HUES6 (cell line): ENCODE data around the gene TRIM44.

ENCODE experiments used
- H3K27ac ChIP-seq: 2 replicates; pipeline ENCODE4 v1.7.0; 2013; ENCODE audit warnings: low read depth, mild to moderate bottlenecking, low read length, inconsistent platforms
- H3K27me3 ChIP-seq: 2 replicates; pipeline ENCODE4 v1.6.1; 2013; ENCODE audit warnings: low read length; ENCODE audit not compliant: control insufficient read depth, insufficient read depth
- H3K36me3 ChIP-seq: 2 replicates; pipeline ENCODE4 v1.6.1; 2013; ENCODE audit warnings: low read length; ENCODE audit not compliant: control insufficient read depth, insufficient read depth
- H3K4me1 ChIP-seq: 2 replicates; pipeline ENCODE4 v1.6.1; 2013; ENCODE audit warnings: low read length; ENCODE audit not compliant: control insufficient read depth, insufficient read depth
- H3K4me3 ChIP-seq: 2 replicates; pipeline ENCODE4 v1.5.1; 2013; ENCODE audit warnings: low read depth, low read length
- H3K9ac ChIP-seq: one replicate; pipeline ENCODE4 v1.6.1; 2013; ENCODE audit warnings: mild to moderate bottlenecking, low read length
- H3K9me3 ChIP-seq: 2 replicates; pipeline ENCODE4 v1.6.1; 2013; ENCODE audit warnings: low read depth, low read length; ENCODE audit not compliant: control insufficient read depth, insufficient read depth

TRIM44 gene

GRCh38 chr11:35721651-35722282 lies 59.2 kb downstream of the TRIM44 start:
- Histone ChIP-seq H3K27ac (no peak overlapping the region), H3K9me3 (no peaks in the 10 kb centered on the region), H3K9ac (no peak overlapping the region), H3K36me3 (peaks cover 8% of the 10 kb centered on the region; the same call in 1 of the 2 replicates), H3K4me1 (no peaks in the 10 kb centered on the region), H3K4me3 (no peak overlapping the region), H3K27me3 (no peaks in the 10 kb centered on the region)

- Histone ChIP-seq H3K4me1 (no peaks in the 10 kb centered on the region), H3K9ac (no peak overlapping the region), H3K27me3 (no peaks in the 10 kb centered on the region), H3K27ac (no peak overlapping the region), H3K36me3 (peaks cover 12% of the 10 kb centered on the region; the same call in 1 of the 2 replicates), H3K4me3 (no peak overlapping the region), H3K9me3 (no peaks in the 10 kb centered on the region)
Observed at GRCh38 chr11:35722641-35723040, 60.1 kb downstream of the TRIM44 start.

DNA sequence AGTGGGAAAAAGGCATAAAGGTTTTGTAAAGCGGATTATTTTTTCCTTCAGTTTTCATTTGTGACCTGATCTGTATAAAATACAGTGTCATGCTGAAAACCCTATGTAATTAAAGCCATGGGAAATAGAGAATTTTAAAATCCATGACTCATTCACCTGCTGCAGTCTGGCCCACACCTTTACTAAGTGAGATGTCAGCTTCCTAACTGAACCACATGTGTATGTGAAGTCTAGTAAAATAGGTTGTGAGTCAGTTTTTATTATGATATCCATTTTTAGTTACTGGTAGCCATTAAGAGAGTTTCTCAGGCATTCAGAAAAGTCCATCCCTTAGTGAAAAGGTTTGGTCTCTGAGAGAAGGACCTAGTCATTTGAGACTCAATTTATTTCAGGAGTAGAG lies 60.9 kb downstream of the TRIM44 start:
- Histone ChIP-seq H3K9me3 (no peaks in the 10 kb centered on the region), H3K4me3 (no peak overlapping the region), H3K27me3 (no peaks in the 10 kb centered on the region), H3K27ac (no peak overlapping the region), H3K4me1 (no peaks in the 10 kb centered on the region), H3K9ac (no peak overlapping the region), H3K36me3 (peaks cover 14% of the 10 kb centered on the region; the same call in 1 of the 2 replicates)

GRCh38 chr11:35723913-35724312 lies 61.3 kb downstream of the TRIM44 start:
- H3K4me3 ChIP-seq = no peak overlapping the region
- H3K27ac ChIP-seq = no peak overlapping the region
- H3K4me1 ChIP-seq = no peaks in the 10 kb centered on the region
- H3K9me3 ChIP-seq = no peaks in the 10 kb centered on the region
- peaks cover 14% of the 10 kb centered on the region; the same call in 1 of the 2 replicates for H3K36me3 ChIP-seq
- no peaks in the 10 kb centered on the region for H3K27me3 ChIP-seq
- no peak overlapping the region for H3K9ac ChIP-seq

DNA sequence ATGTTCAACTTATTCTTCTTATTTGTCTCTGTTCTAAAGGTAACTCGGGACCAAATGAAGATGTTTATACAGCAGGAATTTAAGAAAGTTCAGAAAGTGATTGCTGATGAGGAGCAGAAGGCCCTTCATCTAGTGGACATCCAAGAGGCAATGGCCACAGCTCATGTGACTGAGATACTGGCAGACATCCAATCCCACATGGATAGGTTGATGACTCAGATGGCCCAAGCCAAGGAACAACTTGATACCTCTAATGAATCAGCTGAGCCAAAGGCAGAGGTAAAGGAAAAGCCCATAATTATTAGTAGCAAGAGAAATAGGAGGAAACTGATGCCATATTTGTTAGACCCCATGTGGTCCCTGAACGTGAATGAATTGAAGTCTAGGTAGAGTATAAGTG lies 63.3 kb downstream of the TRIM44 start:
- Histone ChIP-seq H3K36me3 (peaks cover 16% of the 10 kb centered on the region), H3K4me3 (no peak overlapping the region), H3K9me3 (peaks cover 4% of the 10 kb centered on the region; the same call in 1 of the 2 replicates), H3K27me3 (no peaks in the 10 kb centered on the region), H3K4me1 (no peaks in the 10 kb centered on the region), H3K27ac (no peak overlapping the region), H3K9ac (no peak overlapping the region)

DNA sequence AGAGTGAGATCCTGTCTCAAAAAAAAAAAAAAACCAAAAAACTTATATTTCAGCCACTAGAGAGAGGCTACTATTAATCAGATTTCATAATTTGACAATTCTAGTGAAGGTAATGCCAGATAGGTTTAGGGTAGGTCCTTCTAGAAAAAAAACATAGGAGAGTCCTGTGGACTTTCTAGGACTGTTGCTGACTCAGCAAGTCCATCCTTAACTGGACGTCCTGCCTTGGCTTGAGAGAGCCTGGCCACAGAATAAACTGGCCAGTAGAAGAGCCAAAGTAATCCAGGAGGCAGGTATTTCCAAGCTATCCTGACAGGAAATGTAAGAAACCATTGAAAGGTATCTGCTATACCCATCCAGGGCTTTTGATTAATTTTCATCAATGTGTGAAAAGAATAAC lies 64.6 kb downstream of the TRIM44 start:
- Histone ChIP-seq H3K27me3 (no peaks in the 10 kb centered on the region), H3K4me1 (no peaks in the 10 kb centered on the region), H3K9ac (no peak overlapping the region), H3K27ac (no peak overlapping the region), H3K36me3 (peaks cover 21% of the 10 kb centered on the region), H3K9me3 (peaks cover 7% of the 10 kb centered on the region; the same call in 1 of the 2 replicates), H3K4me3 (no peak overlapping the region)

- H3K27ac ChIP-seq = no peak overlapping the region
- no peaks in the 10 kb centered on the region for H3K27me3 ChIP-seq
- no peak overlapping the region for H3K9ac ChIP-seq
- H3K9me3 ChIP-seq = peaks cover 10% of the 10 kb centered on the region; the same call in 1 of the 2 replicates
- peaks cover 21% of the 10 kb centered on the region for H3K36me3 ChIP-seq
- H3K4me3 ChIP-seq = no peak overlapping the region
- H3K4me1 ChIP-seq = no peaks in the 10 kb centered on the region
Observed at GRCh38 chr11:35730254-35730653, 67.7 kb downstream of the TRIM44 start.

GRCh38 chr11:35734669-35735410 lies 72.3 kb downstream of the TRIM44 start:
- H3K9ac ChIP-seq = no peak overlapping the region
- H3K27ac ChIP-seq = no peak overlapping the region
- peaks cover 12% of the 10 kb centered on the region; the same call in 1 of the 2 replicates for H3K36me3 ChIP-seq

DNA sequence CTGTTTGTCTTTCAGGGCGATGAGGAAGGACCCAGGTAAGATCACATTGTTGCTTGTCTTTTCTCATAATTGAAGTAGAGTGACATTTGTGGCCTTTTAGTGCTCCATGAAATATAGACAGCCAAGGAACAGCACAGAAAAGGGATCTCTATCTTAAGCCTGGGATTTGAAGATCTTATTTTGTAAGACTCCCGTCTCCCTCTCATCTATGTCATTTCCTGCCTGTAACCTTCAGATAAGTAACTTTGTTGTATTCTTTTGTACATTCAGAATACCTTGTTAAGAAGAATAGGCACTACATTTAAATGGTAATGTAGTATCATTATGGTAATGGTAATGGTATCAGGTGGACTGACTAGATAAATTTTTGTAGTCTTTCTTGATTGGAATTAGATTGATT lies 72.8 kb downstream of the TRIM44 start:
- Histone ChIP-seq H3K27me3 (no peaks in the 10 kb centered on the region), H3K9me3 (peaks cover 8% of the 10 kb centered on the region; the same call in 1 of the 2 replicates), H3K4me1 (no peaks in the 10 kb centered on the region), H3K27ac (no peak overlapping the region), H3K4me3 (no peak overlapping the region), H3K9ac (no peak overlapping the region), H3K36me3 (peaks cover 12% of the 10 kb centered on the region; the same call in 1 of the 2 replicates)

More at GRCh38 chr11:35734669-35735410, 72.3 kb downstream of the TRIM44 start:
- Histone ChIP-seq H3K4me1 (no peaks in the 10 kb centered on the region), H3K4me3 (no peak overlapping the region), H3K27me3 (no peaks in the 10 kb centered on the region), H3K9me3 (peaks cover 8% of the 10 kb centered on the region; the same call in 1 of the 2 replicates)

GRCh38 chr11:35735903-35736302 lies 73.3 kb downstream of the TRIM44 start:
- peaks cover 11% of the 10 kb centered on the region; the same call in 1 of the 2 replicates for H3K36me3 ChIP-seq

GRCh38 chr11:35736952-35737351 lies 74.4 kb downstream of the TRIM44 start:
- H3K4me3 ChIP-seq = no peak overlapping the region
- H3K9me3 ChIP-seq = 0 out of 2 replicates have a peak, but pooled peaks cover 3% of the 10 kb centered on the region
- no peaks in the 10 kb centered on the region for H3K27me3 ChIP-seq
- no peak overlapping the region for H3K9ac ChIP-seq
- no peak overlapping the region for H3K27ac ChIP-seq
- 0 out of 2 replicates have a peak, but pooled peaks cover 7% of the 10 kb centered on the region for H3K36me3 ChIP-seq
- H3K4me1 ChIP-seq = no peaks in the 10 kb centered on the region

More at GRCh38 chr11:35735903-35736302, 73.3 kb downstream of the TRIM44 start:
- H3K9me3 ChIP-seq = peaks cover 6% of the 10 kb centered on the region; the same call in 1 of the 2 replicates
- no peak overlapping the region for H3K4me3 ChIP-seq
- H3K4me1 ChIP-seq = no peaks in the 10 kb centered on the region
- H3K27me3 ChIP-seq = no peaks in the 10 kb centered on the region
- H3K27ac ChIP-seq = no peak overlapping the region
- H3K9ac ChIP-seq = no peak overlapping the region
